PC-9 (cell line): ENCODE measurements around the gene RAPGEF1. TPM values are rescaled to one million over a fixed set of nuclear protein-coding genes. Genes with fewer than 3 reads are reported as not detected.

ENCODE experiments used
- BruUV-seq: library from RNA; stranded (reverse); fragments of 400-500 nt; replicated peaks from 2 replicates; lab custom pipeline; 2021; lab: Mats Ljungman, UMichigan
- CTCF ChIA-PET: fragments of 300-600 bp; sonication (Branson Sonifier 250); formaldehyde crosslinking; loops from one replicate; lab custom pipeline; 2022; ENCODE audit warnings: antibody characterized with exemption; lab: Charles Lee
- POLR2A ChIA-PET: fragments of 300-600 bp; sonication (Branson Sonifier 250); formaldehyde crosslinking; loops from one replicate; lab custom pipeline; 2022; ENCODE audit warnings: antibody characterized with exemption; ENCODE audit not compliant: unreplicated experiment; lab: Charles Lee
- DNase-seq, 2 experiments: peaks; one replicate each; pipeline versions ENCODE4 v3.0.0 to v3.0.0-alpha.2; 2015 to 2022; ENCODE audit warnings: mixed read lengths in 1 of 2
- H2AFZ ChIP-seq: fragments of 200-600 bp; sonication (generic); 2 replicates; pipeline ENCODE4 v1.8.1; 2017; ENCODE audit warnings: antibody characterized with exemption
- H3F3A ChIP-seq: fragments of 200-600 bp; sonication (generic); 2 replicates; pipeline ENCODE4 v1.8.1; 2017; ENCODE audit warnings: antibody characterized with exemption, mild to moderate bottlenecking, low read depth; ENCODE audit not compliant: insufficient read depth
- H3K27ac ChIP-seq: fragments of 200-600 bp; sonication (generic); 2 replicates; pipeline ENCODE4 v1.6.1; 2016; ENCODE audit warnings: mixed run types
- H3K27me3 ChIP-seq: fragments of 200-600 bp; sonication (generic); 2 replicates; pipeline ENCODE4 v1.6.1; 2016; ENCODE audit warnings: low read depth, mixed run types; ENCODE audit not compliant: insufficient read depth
- H3K36me3 ChIP-seq: fragments of 200-600 bp; sonication (generic); 2 replicates; pipeline ENCODE4 v1.6.1; 2016; ENCODE audit warnings: low read depth, mixed run types
- H3K4me1 ChIP-seq: fragments of 200-600 bp; sonication (generic); replicated peaks from 2 replicates; pipeline ENCODE4 v1.6.1; 2016; ENCODE audit warnings: mixed run types; ENCODE audit not compliant: insufficient read depth
- H3K4me2 ChIP-seq: fragments of 200-600 bp; sonication (generic); 2 replicates; pipeline ENCODE4 v1.6.1; 2017; ENCODE audit warnings: mixed run types
- H3K4me3 ChIP-seq: fragments of 200-600 bp; sonication (generic); 2 replicates; pipeline ENCODE4 v1.6.1; 2016; ENCODE audit warnings: mixed run types
- H3K79me2 ChIP-seq: fragments of 200-600 bp; sonication (generic); 2 replicates; pipeline ENCODE4 v1.6.1; 2017; ENCODE audit warnings: low read depth, mixed run types
- H3K9me2 ChIP-seq: fragments of 200-600 bp; sonication (generic); 2 replicates; pipeline ENCODE4 v1.8.1; 2017; ENCODE audit warnings: mild to moderate bottlenecking; ENCODE audit not compliant: insufficient read depth
- H3K9me3 ChIP-seq: fragments of 200-600 bp; sonication (generic); 2 replicates; pipeline ENCODE4 v1.8.1; 2016; ENCODE audit warnings: low read depth; ENCODE audit not compliant: insufficient read depth
- H4K20me1 ChIP-seq: fragments of 200-600 bp; sonication (generic); 2 replicates; pipeline ENCODE4 v1.8.1; 2017; ENCODE audit not compliant: insufficient read depth
- CTCF ChIP-seq: fragments of 200-600 bp; sonication (generic); conservative IDR thresholded peaks from 2 replicates; pipeline ENCODE4 v1.6.1; 2017; ENCODE audit warnings: mixed run types, antibody characterized with exemption, mild to moderate bottlenecking, moderate library complexity
- EZH2 ChIP-seq: fragments of 200-600 bp; sonication (generic); IDR thresholded peaks from 2 replicates; pipeline ENCODE4 v1.8.0; 2017; ENCODE audit warnings: antibody characterized with exemption, low read depth
- intact Hi-C: fragments of 100-400 bp; cut with micrococcal nuclease; formaldehyde crosslinking; loops from one replicate; pipeline ENCODE4 v1.10.0; 2022; ENCODE audit not compliant: unreplicated experiment
- total RNA-seq: library from RNA; stranded (reverse); gene quantifications from 2 replicates; pipeline ENCODE4 v1.2.3, GENCODE V29; 2021

RAPGEF1 gene
- total RNA-seq, 1 experiment from 2014 or later: 66.5 TPM

- Histone ChIP-seq H3K27ac (no peak overlapping the region), H4K20me1 (no peaks in the 10 kb centered on the region), H3K4me3 (no peak overlapping the region), H3K4me1 (peaks cover 29% of the 10 kb centered on the region), H3K27me3 (no peaks in the 10 kb centered on the region), H3K79me2 (peaks cover 14% of the 10 kb centered on the region; the same call in 1 of the 2 replicates), H3F3A (peaks cover 13% of the 10 kb centered on the region), H2AFZ (no peak overlapping the region), H3K4me2 (no peak overlapping the region), H3K36me3 (no peaks in the 10 kb centered on the region), H3K9me2 (no peaks in the 10 kb centered on the region), H3K9me3 (no peaks in the 10 kb centered on the region)
- CTCF ChIA-PET: no interaction called here
- intact Hi-C loops: no loop called here
- DNase-seq: no peak
- POLR2A ChIA-PET: no interaction called here
- BruUV-seq: no TSS peak
- TF ChIP-seq CTCF (no peak), EZH2 (no peak)
Observed at GRCh38 chr9:131649646-131650045, 90.2 kb downstream of the RAPGEF1 start.

GRCh38 chr9:131645078-131645776 is 94.6 kb downstream of the RAPGEF1 start:
- H3K36me3 ChIP-seq: no peaks in the 10 kb centered on the region

GRCh38 chr9:131642496-131643083 is 97.3 kb downstream of the RAPGEF1 start:
- Histone ChIP-seq H3K4me1 (peaks cover 11% of the 10 kb centered on the region), H3F3A (peaks cover 6% of the 10 kb centered on the region), H3K9me2 (no peaks in the 10 kb centered on the region), H3K27me3 (no peaks in the 10 kb centered on the region), H3K9me3 (no peaks in the 10 kb centered on the region), H3K27ac (no peak overlapping the region), H2AFZ (no peak overlapping the region), H3K4me2 (no peak overlapping the region), H4K20me1 (no peaks in the 10 kb centered on the region), H3K36me3 (no peaks in the 10 kb centered on the region), H3K79me2 (no peaks in the 10 kb centered on the region), H3K4me3 (no peak overlapping the region)
- no peak for DNase-seq
- intact Hi-C loops: no loop called here
- CTCF ChIA-PET: no interaction called here
- TF ChIP-seq EZH2: no peak
- BruUV-seq: no TSS peak
- POLR2A ChIA-PET: no interaction called here

More at GRCh38 chr9:131645078-131645776, 94.6 kb downstream of the RAPGEF1 start:
- no peaks in the 10 kb centered on the region for H3K9me3 ChIP-seq
- no peaks in the 10 kb centered on the region for H3K79me2 ChIP-seq
- intact Hi-C loops: no loop called here
- CTCF ChIA-PET: no interaction called here
- H3K4me2 ChIP-seq: peak overlapping the region; percentile 24
- POLR2A ChIA-PET: no interaction called here
- TF ChIP-seq EZH2: no peak
- TF ChIP-seq CTCF: no peak
- no peaks in the 10 kb centered on the region for H4K20me1 ChIP-seq
- no peak overlapping the region for H3K4me3 ChIP-seq
- no peak overlapping the region for H2AFZ ChIP-seq
- peak overlapping the region; percentile 44 for H3K27ac ChIP-seq
- H3K4me1 ChIP-seq: peaks cover 11% of the 10 kb centered on the region
- no TSS peak for BruUV-seq
- no peaks in the 10 kb centered on the region for H3K27me3 ChIP-seq
- H3K9me2 ChIP-seq: no peaks in the 10 kb centered on the region
- peaks cover 6% of the 10 kb centered on the region for H3F3A ChIP-seq
- peak in 1 of 2 experiments; percentile 58 for DNase-seq
